Stimulated activated CD4-positive, alpha-beta T cell treated with anti-CD3 and anti-CD28 coated beads, Interleukin-4, amount 100 ng/mL, for 48 hours (primary cell): ENCODE data around the gene MAGI1.

ENCODE experiments used
- DNase-seq, 2 donors: peaks; one replicate each; pipeline ENCODE4 v3.0.0-alpha.2; 2020; ENCODE audit warnings: low read depth in 2 of 2

The MAGI1 gene

DNA sequence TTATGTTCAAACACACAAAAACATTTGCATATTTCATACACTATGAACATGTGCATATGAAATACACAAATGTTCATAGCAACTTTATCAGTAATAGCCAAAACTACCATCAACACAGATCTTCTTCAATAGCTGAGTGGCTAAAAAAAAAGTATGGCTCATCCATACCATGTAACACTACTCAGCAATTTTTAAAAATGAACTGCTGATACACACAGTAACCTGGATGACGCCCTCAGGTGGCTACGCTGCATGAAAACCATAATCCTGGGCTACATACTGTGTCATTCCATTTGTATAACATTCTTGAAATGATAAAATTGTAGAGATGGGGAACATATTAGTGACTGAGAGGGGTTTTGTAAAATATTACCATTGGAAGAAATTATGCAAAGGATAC is 243.6 kb downstream of the MAGI1 start:
- DNase-seq, result no peak

DNA sequence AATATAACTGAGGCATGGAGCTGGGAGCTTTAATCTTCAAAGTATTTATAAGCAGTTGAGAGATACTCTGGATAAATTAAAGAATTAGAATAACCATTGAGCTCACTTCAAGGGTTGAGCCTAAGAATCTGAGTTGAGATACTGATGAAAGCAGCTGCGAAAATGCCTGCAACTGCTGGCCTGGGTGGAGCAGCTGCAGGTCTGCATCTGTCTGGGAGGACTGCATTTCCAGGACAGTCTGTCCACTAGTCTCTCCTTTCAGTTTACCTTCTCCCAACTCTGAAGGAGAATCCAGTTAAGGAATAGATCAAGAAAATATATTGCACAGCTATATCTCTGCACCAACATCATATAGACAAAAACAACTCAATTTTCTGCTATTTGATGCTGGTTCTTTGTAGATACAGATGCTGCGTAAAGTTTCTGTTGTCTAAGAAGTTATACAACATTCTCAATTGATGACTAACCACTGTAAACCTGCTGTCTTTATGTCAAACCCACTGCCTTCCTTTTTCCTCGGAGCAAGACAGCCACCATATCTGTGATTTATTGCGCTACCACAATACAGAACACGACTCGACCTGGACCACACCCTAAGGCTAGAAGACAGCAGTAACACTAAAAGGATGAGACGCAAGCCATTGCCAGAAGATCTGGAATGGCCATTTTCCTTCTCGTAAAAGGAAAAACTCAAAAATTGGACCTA is 245.1 kb downstream of the MAGI1 start:
- DNase-seq, result no peak

DNA sequence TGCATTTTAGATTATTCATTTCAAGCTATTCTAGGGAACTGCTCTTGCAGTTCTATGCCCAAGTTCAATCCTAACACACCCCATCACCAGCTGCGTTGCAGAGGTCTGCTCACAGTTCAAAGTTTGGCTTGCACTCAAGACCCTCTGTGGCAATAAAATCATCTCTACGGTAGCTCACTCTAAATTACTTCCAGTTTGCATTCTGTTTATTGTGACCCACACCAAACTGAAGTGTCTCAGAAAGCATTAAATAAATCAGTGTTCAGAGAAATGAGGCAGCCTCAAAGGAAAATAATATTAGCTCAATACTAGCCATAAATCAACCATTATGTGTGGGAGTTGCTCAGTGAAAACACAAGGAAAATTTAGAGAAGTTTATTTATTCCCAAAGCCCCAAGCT is 250.3 kb downstream of the MAGI1 start:
- DNase-seq, result no peak

DNA sequence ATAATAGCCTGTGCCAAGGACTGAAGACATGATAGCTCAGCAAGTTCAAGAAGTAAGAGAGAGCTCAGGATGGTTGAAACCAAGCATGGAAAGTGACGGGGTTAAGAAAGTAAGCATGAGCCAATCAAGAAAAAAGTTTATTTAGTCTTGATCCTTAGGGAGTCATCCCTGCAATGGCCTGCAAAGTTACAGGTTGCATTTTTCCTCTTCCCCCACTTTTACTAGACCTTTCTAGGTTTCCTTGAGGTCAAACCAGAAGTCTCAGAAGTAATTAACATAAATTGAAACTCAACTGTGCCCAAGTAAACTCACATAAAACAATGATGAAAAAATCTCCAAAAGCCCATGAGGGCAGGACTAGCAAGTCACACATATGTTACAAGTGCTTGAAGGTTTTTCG is 250.9 kb downstream of the MAGI1 start:
- no peak for DNase-seq

DNA sequence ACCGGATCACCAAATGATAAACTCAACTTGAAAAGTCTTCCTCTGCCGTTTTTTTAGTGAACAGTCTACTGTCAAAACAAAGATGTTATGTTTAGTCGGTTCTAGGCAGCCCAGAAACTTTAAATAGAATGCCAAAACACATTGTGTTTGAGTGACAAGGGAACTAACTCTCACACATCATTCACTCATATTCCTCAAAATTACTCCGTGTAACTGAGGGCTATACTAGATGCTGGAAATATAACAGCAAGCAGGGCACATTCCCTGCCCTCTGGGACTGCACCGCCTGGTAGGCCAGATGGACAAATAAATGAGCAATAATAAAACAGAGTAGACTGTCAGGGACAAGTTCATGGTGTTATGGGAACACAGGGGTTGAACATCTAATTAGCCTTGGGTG is 251.4 kb downstream of the MAGI1 start:
- DNase-seq, result no peak

DNA sequence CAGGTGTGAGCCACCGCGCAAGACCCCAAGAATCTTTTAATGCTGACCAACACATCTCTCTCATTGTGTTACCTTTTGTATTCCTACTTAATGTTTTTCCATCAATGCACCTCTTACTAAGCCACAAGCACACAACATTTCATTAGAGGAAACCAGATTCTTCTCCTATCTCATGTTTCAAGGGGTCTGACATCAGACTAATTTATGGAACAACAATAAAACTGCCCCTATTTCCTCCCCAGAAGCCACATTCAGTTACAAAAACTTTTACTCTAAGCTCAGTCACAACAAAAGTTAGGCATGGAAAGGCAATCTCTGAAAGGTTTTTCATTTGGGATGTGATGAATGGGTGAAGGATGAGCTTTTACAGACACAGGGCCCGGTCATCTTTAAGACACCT is 251.8 kb downstream of the MAGI1 start:
- no peak for DNase-seq

DNA sequence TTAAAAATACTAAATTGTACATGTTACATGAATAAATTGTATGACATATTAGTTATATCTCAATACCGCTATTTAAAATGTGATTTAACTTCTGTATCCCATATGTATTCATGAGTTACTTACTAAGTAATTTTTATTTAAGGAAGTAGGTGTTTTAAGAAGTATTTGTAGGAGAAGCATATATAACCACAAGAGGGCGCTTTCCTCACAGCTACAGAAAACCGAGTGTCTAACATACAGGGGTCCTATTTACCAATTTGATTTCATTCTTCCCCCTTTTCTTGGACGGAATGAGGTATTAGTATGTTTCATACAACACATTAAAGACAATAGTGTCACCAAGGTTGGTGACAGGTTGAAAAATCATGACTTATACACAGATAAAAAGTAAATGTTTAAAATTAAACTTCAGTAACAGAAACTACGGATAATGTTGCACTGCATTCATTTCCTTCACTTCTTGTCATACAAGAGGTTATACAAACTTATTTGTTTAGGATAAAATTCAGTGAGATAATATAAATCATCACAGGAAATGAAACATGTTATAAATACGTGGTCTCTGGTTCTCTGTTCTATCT is 253.6 kb downstream of the MAGI1 start:
- no peak for DNase-seq

DNA sequence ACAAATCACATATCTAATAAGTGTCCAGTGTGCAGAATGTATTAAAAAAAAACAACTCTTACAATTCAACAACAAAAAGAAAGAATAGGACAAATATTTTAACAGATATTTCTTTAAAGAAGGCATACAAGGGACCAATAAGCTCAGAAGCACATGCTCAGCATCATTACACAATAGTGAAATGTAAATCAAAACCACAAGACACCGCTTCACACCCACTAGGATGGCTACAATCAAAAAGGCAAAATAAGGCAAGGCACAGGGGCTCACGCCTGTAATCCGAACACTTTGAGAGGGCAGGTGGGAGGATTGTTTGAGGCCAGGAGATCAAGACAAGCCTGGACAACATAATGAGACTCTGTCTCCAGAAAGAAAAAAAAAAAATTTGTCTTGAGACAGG is 255.6 kb downstream of the MAGI1 start:
- DNase-seq, result no peak

DNA sequence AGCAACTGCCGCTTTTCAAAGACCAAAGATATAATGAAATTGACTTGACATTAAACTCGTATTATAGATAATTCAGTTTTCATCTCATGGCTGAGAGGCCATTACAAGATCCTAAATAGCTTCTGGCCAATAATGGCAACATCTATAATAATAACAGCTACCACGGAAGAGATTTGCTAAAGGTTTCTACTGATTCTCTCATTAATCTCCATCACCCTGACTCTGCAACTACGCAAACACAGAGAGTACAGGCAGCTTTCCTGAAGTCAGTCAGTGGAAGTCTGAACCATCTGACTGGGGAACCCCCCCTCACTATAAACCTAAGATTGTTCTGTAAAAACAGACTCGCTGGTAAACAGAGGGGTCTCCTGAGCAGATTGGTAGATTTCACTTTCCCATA is 257.1 kb downstream of the MAGI1 start:
- no peak for DNase-seq

DNA sequence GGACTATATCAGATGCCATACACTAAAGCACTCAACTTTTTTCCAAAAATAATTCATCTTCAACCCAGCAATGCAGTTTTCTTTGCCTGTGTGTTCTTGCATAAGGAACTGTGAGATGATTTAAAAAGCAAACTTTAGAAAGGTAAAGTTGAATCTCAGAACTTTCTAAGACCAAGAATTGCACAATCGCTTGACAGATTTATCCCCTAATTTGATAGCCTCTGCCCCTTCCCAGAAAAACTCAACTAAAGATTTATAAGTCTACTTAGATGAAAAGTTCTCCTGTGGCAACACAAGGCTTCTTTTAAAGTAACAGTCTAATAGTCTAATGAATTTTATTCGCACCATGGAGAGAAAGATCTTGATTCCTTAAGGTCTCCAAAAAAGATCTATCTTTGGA is 259.3 kb downstream of the MAGI1 start:
- no peak for DNase-seq

DNA sequence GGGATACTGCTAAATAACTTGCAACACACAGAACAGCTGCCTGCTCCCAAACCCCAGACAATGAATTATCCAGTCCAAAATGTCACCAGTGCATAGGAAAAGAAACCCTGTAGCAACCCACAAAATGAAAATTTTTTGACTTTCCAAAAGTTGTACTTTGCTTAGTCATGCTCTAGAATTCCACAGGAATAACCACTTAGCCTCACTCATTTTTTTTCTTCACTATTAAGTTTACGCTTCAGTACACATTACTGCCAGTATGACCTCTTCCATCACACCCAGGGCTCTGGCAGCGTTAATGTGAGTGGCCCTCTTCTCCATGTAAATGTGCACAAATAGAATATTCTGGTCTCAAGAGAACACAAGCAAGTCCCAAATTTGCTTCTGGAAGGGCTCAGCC is 259.8 kb downstream of the MAGI1 start:
- no peak for DNase-seq

DNA sequence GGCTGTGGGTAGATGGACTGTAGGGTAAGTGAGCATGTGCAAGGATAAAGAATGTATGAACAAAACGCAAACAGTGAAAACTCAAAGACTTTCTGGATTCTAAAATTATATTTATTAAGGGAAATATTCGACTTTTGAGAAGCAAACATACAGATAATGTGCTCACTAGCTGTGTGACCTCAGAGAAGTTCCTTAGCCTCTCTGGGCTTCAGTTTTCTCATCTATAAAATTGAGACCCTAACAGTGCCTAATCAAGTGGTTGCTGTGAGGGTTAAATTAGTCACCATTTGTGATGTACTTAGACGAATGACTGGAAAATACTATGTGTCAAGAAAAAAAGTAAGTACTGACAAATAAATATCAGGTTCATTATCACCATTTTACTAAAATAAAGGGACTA is 261.7 kb downstream of the MAGI1 start:
- DNase-seq, result no peak

DNA sequence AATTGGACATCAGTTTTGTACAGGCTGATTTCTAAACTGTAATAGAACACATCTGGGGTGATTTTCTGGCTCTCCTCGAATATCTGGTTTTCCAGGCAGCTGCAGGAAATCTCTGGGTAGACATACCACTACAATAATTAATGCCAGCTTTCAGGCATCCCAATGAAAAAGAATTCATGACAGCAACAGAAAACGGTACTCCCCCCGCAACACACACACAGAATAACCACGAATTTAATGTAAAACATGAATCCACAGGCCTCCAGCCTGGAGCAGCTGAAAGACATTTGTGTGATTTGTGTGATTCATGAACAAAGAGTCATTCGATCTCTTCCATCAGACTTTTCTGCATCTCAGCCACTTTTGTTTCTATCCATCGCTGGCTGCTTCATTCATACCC is 262.2 kb downstream of the MAGI1 start:
- no peak for DNase-seq

DNA sequence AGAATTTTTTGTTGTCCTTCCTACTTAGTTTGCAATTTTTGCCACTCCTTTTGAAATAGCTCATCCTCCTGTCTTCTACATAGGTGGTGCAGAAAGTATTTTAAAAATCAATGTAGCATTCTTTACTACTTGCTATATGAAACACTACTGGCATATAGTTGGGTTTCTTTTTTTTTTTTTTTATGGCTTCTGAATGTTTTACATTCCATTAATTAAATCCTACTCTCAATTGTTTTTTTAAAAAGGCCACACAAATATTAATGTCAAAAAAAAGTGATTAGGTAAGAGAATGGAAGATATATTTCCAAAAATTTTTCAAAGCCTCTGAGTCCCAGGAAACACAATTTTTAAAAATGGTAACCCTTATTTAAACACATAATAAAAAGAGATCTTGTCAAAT is 262.6 kb downstream of the MAGI1 start:
- DNase-seq, result no peak

DNA sequence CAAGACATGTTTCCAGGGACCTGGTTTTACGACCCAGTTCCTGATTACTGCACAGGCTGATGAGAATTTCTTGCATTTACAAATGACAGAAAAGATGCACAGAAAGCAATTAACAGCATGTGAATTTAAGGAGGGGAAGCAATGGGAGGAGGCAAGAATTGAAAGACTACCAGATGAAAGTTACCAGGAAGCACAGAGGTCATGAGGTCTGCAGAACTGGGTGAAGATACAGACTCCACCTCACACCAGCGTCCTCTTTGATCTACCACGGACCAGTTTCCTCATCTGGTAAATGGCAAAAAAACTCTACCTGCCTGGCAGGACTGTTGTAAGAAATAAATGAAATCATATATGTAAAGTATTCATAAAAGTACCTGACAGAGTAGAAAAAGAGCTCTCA is 266.0 kb downstream of the MAGI1 start:
- no peak for DNase-seq

DNA sequence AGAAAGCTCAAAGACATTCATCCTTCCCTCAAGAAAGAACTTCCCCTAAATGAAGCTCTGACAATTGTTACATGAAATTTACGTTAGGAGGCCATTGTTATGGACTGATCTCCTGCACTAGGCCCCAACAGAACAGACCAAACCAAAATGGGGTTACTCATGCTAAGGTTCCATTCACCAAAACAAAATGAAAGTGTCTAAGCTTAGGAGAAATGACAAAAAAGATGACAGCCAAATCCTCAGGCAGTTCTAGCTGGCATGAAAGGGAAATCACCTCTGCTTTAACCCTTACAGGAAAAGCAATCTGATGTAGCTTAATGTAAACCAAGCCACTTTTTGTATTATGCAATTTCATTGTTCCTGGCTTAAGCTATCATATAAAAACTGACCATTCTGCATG is 271.2 kb downstream of the MAGI1 start:
- no peak for DNase-seq

DNA sequence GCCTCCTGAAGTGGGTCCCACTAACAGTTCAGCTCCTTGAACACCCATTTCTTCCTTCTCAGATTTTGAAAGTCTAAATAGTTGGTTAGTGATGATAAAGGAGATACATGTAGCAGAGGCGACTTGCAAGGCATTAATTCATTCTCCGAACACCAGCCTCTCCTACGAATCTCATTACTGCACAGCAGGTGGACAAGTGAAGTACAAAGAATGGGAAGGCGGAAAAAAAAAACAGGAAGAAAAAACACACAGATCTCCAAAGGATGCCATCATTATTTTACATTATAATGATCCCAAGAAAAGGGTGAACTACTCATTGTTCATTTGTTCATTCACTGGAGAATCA is 276.5 kb downstream of the MAGI1 start:
- no peak for DNase-seq

DNA sequence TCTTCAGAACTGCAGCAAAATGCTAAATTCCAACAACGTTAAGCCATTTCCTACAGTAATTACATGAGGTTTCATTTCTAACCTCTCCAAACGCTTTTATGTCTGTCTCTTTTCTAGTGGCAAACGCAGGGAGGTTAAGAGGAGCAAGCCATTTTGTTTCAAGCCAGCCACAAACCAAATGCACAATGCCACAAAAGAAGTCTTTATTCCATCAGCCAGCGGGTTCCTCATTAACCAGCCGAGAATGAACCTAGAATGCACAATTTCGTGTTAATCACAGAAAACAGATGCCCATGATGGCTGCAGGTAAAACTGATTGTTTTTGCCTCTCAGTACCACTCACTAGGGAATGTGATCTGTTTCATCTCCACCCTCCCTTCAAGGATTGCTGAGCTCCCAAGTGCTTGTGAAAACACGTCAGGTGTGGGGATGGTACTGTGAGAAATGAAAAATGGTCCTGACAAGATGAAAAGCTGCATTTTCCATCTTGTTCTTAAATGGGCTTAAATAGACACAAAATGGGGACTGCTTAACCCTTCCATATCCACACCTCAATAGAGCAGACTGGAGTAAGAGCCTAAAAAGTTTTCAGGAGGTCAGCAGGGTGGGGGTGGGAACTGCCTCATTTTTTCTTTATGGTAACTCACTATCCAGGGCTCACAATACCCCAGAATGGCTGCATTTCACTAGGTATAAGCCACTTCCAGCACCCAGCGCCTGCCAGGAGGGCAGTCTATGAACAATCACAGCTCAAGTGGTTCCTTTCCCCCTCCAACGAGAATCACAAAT is 277.1 kb downstream of the MAGI1 start:
- no peak for DNase-seq

DNA sequence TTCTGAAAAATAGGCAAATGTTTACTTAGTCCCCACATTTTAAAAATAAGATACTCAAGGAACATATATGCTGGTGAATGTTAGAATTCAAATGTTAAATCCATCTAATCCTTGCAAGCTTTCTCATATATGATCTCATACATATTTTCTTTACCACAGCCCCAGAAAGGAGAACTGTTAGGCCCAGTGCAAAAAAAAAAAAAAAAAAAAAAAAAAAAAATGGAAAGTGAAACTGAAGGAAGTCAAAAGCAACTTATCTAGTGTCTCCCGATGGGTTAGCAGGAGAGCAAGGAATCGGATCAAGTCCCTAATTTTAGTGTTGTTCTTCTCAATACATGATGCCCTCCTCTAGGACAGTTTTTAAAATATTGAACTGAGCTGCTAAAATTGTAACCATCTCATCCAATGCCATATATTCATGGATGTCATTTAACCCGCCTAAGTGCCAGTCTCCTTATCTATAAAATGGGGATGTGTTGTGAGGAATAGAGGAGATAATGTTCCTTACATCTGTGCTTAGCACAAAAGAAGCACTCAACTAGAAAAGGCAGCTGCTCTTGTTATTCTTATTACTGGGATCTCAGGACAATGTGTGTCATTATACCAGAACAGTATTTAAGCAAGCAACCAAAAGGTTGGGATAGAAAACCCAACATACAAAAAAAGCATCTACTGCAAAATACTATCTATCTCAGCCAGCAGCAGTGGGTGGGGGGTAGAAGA is 279.7 kb downstream of the MAGI1 start:
- no peak for DNase-seq

DNA sequence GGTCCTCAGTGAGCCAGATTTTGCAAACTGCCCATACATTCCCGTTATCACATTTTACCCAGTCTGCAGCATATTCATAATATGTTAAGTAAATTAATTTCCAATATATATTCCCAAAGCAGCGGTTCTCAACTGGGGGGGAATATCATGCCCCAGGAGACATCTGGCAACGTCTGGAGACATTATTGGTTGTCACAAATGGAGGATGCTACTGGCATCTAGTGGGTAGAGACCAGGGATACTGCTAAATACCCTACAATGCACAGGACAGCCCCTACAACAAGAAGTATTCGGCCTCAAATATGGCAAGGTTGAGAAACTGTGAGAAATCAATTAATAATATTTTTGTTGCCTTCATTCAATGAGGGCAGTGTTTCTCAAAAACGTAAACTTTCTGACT is 280.3 kb downstream of the MAGI1 start:
- no peak for DNase-seq

DNA sequence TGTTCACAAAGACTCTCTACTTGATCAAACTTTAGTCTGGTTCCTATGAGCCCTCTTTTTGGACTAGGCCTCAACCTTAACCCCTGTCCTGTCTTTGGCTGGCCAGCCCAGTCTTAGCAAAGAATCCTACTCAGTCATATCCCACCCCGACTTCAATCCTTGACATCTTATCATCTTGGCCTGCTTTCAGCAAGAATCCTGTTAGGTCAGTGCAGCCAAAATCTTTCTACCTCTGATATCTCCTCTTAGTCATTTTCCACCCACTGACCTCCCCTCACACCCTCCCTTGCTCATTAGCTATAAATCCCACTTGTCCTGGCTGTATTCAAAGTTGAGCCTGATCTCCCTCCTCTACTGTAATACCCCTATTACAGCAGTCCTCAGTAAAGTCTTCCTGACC is 286.1 kb downstream of the MAGI1 start:
- DNase-seq, result no peak

DNA sequence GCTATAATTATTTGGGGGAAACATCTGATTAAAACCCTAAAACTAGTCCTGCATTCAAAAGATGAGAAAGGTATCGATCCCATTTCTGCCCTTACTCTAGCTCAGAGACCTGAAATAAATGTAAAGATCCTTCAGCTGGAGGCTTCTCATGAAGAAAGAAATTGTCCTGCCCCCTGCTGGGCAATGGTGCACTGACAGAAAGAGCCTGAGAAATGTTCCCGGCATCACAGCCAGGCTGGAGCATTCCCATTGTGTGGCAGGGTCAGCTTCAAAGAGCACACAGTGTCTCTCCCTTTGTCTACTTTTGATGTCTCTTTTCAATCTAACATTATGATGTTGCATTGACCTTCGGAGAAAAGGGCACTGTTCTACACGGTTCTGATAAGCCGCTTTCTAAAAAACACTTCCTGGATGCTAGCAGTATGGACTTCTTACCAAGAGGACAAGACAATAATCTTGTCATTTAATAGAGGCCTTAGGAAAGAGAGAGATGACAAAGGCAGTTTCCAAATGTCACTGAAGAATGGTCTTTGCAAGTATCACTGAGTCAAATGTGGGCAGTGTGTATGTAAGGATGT is 287.5 kb downstream of the MAGI1 start:
- DNase-seq, result peak in 1 of 2 donors; percentile 6
